ENCODE results near the gene DHX29. TPM values are rescaled to one million over a fixed set of nuclear protein-coding genes. Genes with fewer than 3 reads are reported as not detected.

The DHX29 gene
- total RNA-seq, 2 experiments from 2014 or later = 11.0 to 11.1 TPM

DNA sequence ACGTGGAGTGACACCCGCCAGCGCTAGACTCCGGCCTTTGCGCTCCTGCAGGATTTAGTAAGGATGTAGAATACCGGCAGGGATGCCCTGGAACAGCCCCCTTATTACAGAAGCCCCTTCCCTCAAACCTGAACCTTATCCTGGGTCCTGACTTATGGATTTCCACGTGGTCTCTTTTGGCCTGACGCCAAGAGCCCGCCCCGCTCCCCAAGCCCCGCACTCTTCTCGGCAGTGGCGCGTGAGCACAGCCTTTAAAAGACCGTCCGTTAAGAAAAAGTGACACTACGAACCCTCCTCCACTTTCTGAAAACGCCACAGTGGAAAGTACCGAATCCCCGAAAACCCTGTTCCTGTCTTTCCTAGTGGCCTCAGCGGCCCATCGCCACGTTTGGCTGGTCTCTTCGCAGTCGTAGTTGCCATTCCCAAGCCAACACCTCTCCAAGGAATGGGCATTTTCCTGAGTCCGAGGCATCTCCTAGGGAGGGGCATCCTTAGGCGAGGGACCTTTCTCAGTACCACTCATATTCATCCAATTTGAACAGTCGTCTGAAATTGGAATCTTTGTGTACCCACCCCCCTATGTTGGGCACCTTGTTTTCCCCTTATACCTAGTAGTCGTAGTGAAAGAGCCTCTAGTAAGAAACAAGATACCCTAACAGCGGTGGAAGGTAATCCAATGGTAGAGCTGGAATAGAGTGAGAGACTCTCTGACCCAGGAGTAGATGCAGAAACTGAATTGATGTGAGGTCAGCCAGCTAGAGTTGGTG, 79.6 kb downstream of the DHX29 start:
- H3K36me3 Mint-ChIP-seq (ENCODE audit: low read depth) = no peaks in the 10 kb centered on the region
- intact Hi-C loops (cut with micrococcal nuclease) = loop anchor here (1.0 to 10.0 kb wide), 6 partner anchors 55 to 977 kb away; partner anchors contain the start of genes CDC20B, PLPP1 and SLC38A9
- H3K4me1 Mint-ChIP-seq (ENCODE audit: low read depth) = peaks cover 47% of the 10 kb centered on the region
- H3K27ac Mint-ChIP-seq = no peak overlapping the region
- H3K9me3 Mint-ChIP-seq = no peaks in the 10 kb centered on the region
- H3K4me3 Mint-ChIP-seq = peak overlapping the region; percentile 66
- H3K27me3 Mint-ChIP-seq (ENCODE audit: low read depth) = peaks cover 89% of the 10 kb centered on the region
- no peak for DNase-seq
- CTCF ChIA-PET = interaction anchor here (0.6 to 1.7 kb wide), 4 partner anchors 11 to 103 kb away, joined by 3 to 5 read pairs (median 4); no protein-coding TSS in a partner anchor

GRCh38 chr5:55226934-55227663, 80.4 kb downstream of the DHX29 start, which contains the start of gene MCIDAS:
MCIDAS (minus strand) TSS chr5:55227315; CDS start chr5:55227138, 177 bp downstream.
- Mint-ChIP-seq H3K27me3 (ENCODE audit: low read depth) (peaks cover 90% of the 10 kb centered on the region), H3K36me3 (ENCODE audit: low read depth) (no peaks in the 10 kb centered on the region), H3K27ac (no peak within 1 kb of the TSS), H3K9me3 (no peaks in the 10 kb centered on the region), H3K4me3 (peak within 1 kb of the TSS; percentile 66), H3K4me1 (ENCODE audit: low read depth) (peaks cover 49% of the 10 kb centered on the region)
- CTCF ChIA-PET = interaction anchor here (1.7 to 2.2 kb wide), 3 partner anchors 7 to 55 kb away, joined by 5 to 10 read pairs (median 9); no protein-coding TSS in a partner anchor
- DNase-seq = peak; percentile 84
- intact Hi-C loops (cut with micrococcal nuclease) = loop anchor here (1.0 to 10.0 kb wide), 8 partner anchors 54 to 978 kb away; partner anchors contain the start of genes CDC20B, DHX29, MTREX and PLPP1

GRCh38 chr5:55226027-55226933, 81.2 kb downstream of the DHX29 start:
- Mint-ChIP-seq H3K36me3 (ENCODE audit: low read depth) (no peaks in the 10 kb centered on the region), H3K4me3 (peak overlapping the region; percentile 65), H3K27me3 (ENCODE audit: low read depth) (peaks cover 86% of the 10 kb centered on the region), H3K9me3 (no peaks in the 10 kb centered on the region), H3K4me1 (ENCODE audit: low read depth) (peaks cover 44% of the 10 kb centered on the region), H3K27ac (no peak overlapping the region)
- CTCF ChIA-PET = interaction anchor here (0.7 to 2.2 kb wide), 8 partner anchors 8 to 60 kb away, joined by 3 to 10 read pairs (median 4); no protein-coding TSS in a partner anchor
- peak; percentile 85 for DNase-seq
- intact Hi-C loops (cut with micrococcal nuclease) = loop anchor here (1.0 to 10.0 kb wide), 7 partner anchors 81 to 979 kb away; partner anchors contain the start of genes DHX29, MTREX, PLPP1 and SLC38A9

DNA sequence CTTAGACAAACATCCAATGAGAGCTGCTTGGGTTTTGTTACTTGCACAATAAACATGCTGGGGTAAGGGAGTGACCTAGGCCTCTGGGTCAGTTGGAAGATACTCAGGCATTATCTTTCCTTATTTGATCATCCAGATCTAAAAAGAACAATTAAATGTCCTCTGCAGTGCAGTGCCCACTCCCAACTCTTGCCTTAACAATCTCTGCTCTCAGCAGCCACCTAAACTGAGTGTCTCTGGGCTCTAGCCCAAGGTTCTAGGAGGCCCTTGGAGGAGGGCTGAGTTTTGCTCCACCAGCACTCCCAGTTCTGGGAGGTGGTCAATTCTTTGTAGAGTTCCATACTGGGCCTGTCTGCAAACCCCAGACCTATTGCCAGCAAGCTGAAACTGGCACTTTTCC, 82.1 kb downstream of the DHX29 start:
- no peak for DNase-seq
- Mint-ChIP-seq H3K27ac (no peak overlapping the region), H3K4me1 (ENCODE audit: low read depth) (peaks cover 45% of the 10 kb centered on the region), H3K9me3 (no peaks in the 10 kb centered on the region), H3K4me3 (no peak overlapping the region), H3K36me3 (ENCODE audit: low read depth) (no peaks in the 10 kb centered on the region), H3K27me3 (ENCODE audit: low read depth) (peaks cover 86% of the 10 kb centered on the region)
- CTCF ChIA-PET = interaction anchor here (0.6 to 2.2 kb wide), 4 partner anchors 9 to 54 kb away, joined by 3 to 10 read pairs (median 7); no protein-coding TSS in a partner anchor
- intact Hi-C loops (cut with micrococcal nuclease) = loop anchor here (5.0 to 10.0 kb wide), 4 partner anchors 197 to 979 kb away; partner anchors contain the start of gene SLC38A9

DNA sequence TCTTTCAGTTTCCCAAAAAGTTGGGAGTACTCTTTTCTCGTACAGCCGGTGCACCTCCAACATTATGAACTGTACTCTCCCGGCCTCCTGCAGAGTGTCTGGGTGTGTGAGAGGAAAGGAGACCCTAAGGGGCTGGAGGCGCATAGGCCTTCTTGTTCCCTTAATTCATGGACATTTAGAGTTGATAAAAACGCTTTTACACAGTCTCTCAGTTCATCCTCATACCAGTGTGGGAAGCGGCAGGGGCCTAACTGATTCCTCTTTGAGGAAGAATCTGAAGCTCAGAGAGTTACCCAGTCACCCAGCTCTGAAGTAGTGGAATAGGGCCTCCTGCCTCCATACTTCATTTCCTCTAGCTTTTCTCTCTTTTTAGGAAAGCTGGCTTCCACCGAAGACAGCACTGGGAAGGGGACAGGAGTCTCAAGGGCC, 83.7 kb downstream of the DHX29 start:
- Mint-ChIP-seq H3K4me3 (peak overlapping the region; percentile 47), H3K4me1 (ENCODE audit: low read depth) (peaks cover 39% of the 10 kb centered on the region), H3K36me3 (ENCODE audit: low read depth) (no peaks in the 10 kb centered on the region), H3K9me3 (no peaks in the 10 kb centered on the region), H3K27ac (no peak overlapping the region), H3K27me3 (ENCODE audit: low read depth) (peaks cover 82% of the 10 kb centered on the region)
- CTCF ChIA-PET = interaction anchor here (0.7 to 0.8 kb wide), 3 partner anchors 10 to 92 kb away, joined by 3 read pairs; no protein-coding TSS in a partner anchor
- intact Hi-C loops (cut with micrococcal nuclease) = loop anchor here (1.0 to 10.0 kb wide), 3 partner anchors 7 to 981 kb away; no protein-coding TSS in a partner anchor
- DNase-seq = no peak

GRCh38 chr5:55222985-55223811, 84.3 kb downstream of the DHX29 start:
- DNase-seq = peak; percentile 18
- Mint-ChIP-seq H3K36me3 (ENCODE audit: low read depth) (no peaks in the 10 kb centered on the region), H3K9me3 (no peaks in the 10 kb centered on the region), H3K4me3 (peak overlapping the region; percentile 47), H3K4me1 (ENCODE audit: low read depth) (peaks cover 39% of the 10 kb centered on the region), H3K27ac (no peak overlapping the region), H3K27me3 (ENCODE audit: low read depth) (peaks cover 81% of the 10 kb centered on the region)
- intact Hi-C loops (cut with micrococcal nuclease) = loop anchor here (1.0 to 10.0 kb wide), 3 partner anchors 8 to 982 kb away; no protein-coding TSS in a partner anchor
- CTCF ChIA-PET = interaction anchor here (0.7 to 0.8 kb wide), 4 partner anchors 11 to 233 kb away, joined by 3 to 4 read pairs (median 3); no protein-coding TSS in a partner anchor

DNA sequence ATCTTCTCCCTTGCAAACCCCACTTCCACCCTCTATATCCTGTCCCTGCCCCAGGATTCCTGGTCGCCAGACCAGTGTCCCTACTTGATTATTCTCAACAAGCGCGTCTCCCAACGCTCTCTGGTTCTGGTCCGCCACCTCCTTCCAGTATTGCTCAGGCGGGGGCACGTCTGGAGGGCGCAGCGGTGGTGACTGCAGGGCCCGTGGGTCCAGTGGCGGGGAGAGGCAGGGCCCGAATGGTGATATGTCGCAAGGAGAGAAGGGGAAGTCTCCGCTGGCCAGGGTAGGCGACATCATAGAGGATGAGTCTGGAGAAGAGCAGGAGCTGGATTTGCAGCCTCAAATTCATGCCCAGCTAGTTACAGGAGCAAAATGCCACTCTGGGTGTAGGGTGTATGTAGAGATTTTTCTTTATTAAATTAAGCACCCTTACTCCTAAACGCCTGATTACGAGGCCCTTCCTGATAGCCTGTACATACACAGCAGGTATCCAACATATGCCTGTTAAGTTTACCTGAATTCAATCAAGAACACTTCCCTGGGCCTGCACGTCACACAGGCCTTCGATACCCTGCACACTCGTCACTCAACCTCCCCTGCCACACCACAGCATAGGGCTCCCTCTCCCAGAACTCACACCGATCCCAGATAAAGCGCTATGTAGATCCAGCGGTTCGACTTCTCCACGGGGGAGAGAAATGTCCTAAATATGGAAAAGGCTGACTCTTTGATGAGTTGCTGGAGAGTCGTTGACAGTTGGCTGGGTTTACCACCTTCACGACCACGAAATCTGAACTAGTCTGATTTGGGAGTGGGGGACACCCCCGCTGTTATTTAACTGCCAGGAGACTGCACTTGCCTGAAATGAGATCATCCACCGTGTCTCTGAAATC, 85.2 kb downstream of the DHX29 start:
- Mint-ChIP-seq H3K36me3 (ENCODE audit: low read depth) (no peaks in the 10 kb centered on the region), H3K9me3 (no peaks in the 10 kb centered on the region), H3K4me1 (ENCODE audit: low read depth) (peaks cover 33% of the 10 kb centered on the region), H3K4me3 (peak overlapping the region; percentile 47), H3K27ac (no peak overlapping the region), H3K27me3 (ENCODE audit: low read depth) (peaks cover 76% of the 10 kb centered on the region)
- CTCF ChIA-PET = no interaction called here
- intact Hi-C loops (cut with micrococcal nuclease) = loop anchor here (10.0 kb wide), 2 partner anchors 832 to 982 kb away; no protein-coding TSS in a partner anchor
- peak; percentile 41 for DNase-seq

GRCh38 chr5:55220433-55221185, 86.9 kb downstream of the DHX29 start:
- DNase-seq = peak; percentile 18
- no peaks in the 10 kb centered on the region for H3K9me3 Mint-ChIP-seq
- CTCF ChIA-PET = interaction anchor here (0.6 to 1.0 kb wide), 2 partner anchors 48 to 188 kb away, joined by 3 read pairs; no protein-coding TSS in a partner anchor
- peaks cover 30% of the 10 kb centered on the region for H3K4me1 Mint-ChIP-seq (ENCODE audit: low read depth)
- no peak overlapping the region for H3K27ac Mint-ChIP-seq
- intact Hi-C loops (cut with micrococcal nuclease) = loop anchor here (10.0 kb wide), 2 partner anchors 834 to 984 kb away; no protein-coding TSS in a partner anchor
- H3K36me3 Mint-ChIP-seq (ENCODE audit: low read depth) = no peaks in the 10 kb centered on the region
- peak overlapping the region; percentile 69 for H3K4me3 Mint-ChIP-seq
- peaks cover 72% of the 10 kb centered on the region for H3K27me3 Mint-ChIP-seq (ENCODE audit: low read depth)

GRCh38 chr5:55219770-55220169, 87.7 kb downstream of the DHX29 start:
- H3K27me3 Mint-ChIP-seq (ENCODE audit: low read depth) = peaks cover 64% of the 10 kb centered on the region
- no peak for DNase-seq
- no peak overlapping the region for H3K27ac Mint-ChIP-seq
- H3K36me3 Mint-ChIP-seq (ENCODE audit: low read depth) = no peaks in the 10 kb centered on the region
- CTCF ChIA-PET = no interaction called here
- no peak overlapping the region for H3K4me3 Mint-ChIP-seq
- H3K9me3 Mint-ChIP-seq = no peaks in the 10 kb centered on the region
- intact Hi-C loops (cut with micrococcal nuclease) = loop anchor here (10.0 kb wide), 2 partner anchors 835 to 985 kb away; no protein-coding TSS in a partner anchor
- H3K4me1 Mint-ChIP-seq (ENCODE audit: low read depth) = peaks cover 30% of the 10 kb centered on the region

All from activated naive CD4-positive, alpha-beta T cell treated with anti-CD3 and anti-CD28 coated beads for 36 hours (primary cell).